Naive thymus-derived CD4-positive, alpha-beta T cell (primary cell): Measurements from ENCODE around the gene PIEZO2. TPM values are rescaled to one million over a fixed set of nuclear protein-coding genes. Genes with fewer than 3 reads are reported as not detected.

Experiments
- ATAC-seq: fragments of 150-1000 bp; cut with Tn5 transposase; 2 replicates; pipeline ENCODE4 v1.10.0; 2021; ENCODE audit warnings: mild to moderate bottlenecking, moderate library complexity
- CTCF ChIA-PET: fragments of 350-600 bp; sonication (Branson Sonifier 250); formaldehyde crosslinking; loops from one replicate; lab custom pipeline; 2021; ENCODE audit warnings: antibody characterized with exemption; lab: Charles Lee
- POLR2A ChIA-PET: fragments of 350-600 bp; sonication (Branson Sonifier 250); formaldehyde crosslinking; loops from one replicate; lab custom pipeline; 2021; ENCODE audit warnings: antibody characterized with exemption, inconsistent platforms; lab: Charles Lee
- DNase-seq, 9 donors: peaks; one replicate each; pipeline versions ENCODE4 v3.0.0 to v3.0.0-alpha.2; 2020 to 2022; ENCODE audit warnings: mixed read lengths in 1 of 9
- H3K27ac ChIP-seq: one replicate; pipeline ENCODE4 v1.7.0; 2013; ENCODE audit warnings: mild to moderate bottlenecking, low read depth, low read length, moderate library complexity
- H3K27me3 ChIP-seq, 2 donors: one replicate each; pipeline ENCODE4 v1.7.0; 2013; ENCODE audit warnings: low read length in 2 of 2, mild to moderate bottlenecking in 2 of 2, moderate library complexity in 2 of 2; ENCODE audit not compliant: control insufficient read depth in 2 of 2, insufficient read depth in 2 of 2
- H3K36me3 ChIP-seq, 3 experiments: 1 replicate in 2 of 3; 2 replicates in 1 of 3; pipeline ENCODE4 v1.7.0; 2013; ENCODE audit warnings: low read length in 3 of 3, mild to moderate bottlenecking in 3 of 3, moderate library complexity in 1 of 3; ENCODE audit not compliant: insufficient read depth in 3 of 3, control insufficient read depth in 2 of 3
- H3K4me1 ChIP-seq, 2 donors: one replicate each; pipeline ENCODE4 v1.7.0; 2013; ENCODE audit warnings: low read length in 2 of 2, mild to moderate bottlenecking in 2 of 2, moderate library complexity in 1 of 2; ENCODE audit not compliant: control insufficient read depth in 2 of 2, insufficient read depth in 2 of 2
- H3K4me3 ChIP-seq: 2 replicates; pipeline ENCODE4 v1.7.0; 2013; ENCODE audit warnings: mild to moderate bottlenecking, low read length
- H3K9me3 ChIP-seq, 3 experiments: 1 replicate in 2 of 3; 2 replicates in 1 of 3; pipeline ENCODE4 v1.7.0; 2013; ENCODE audit warnings: low read length in 3 of 3; ENCODE audit not compliant: control insufficient read depth in 2 of 3
- H3K27ac Mint-ChIP-seq, 9 donors: one replicate each; pipeline ENCODE4 v1.8.0; 2020 to 2022; ENCODE audit warnings: mixed read lengths in 9 of 9, mild to moderate bottlenecking in 8 of 9, moderate library complexity in 5 of 9, inconsistent platforms in 2 of 9
- H3K27me3 Mint-ChIP-seq, 5 donors: one replicate each; pipeline ENCODE4 v1.8.0; 2021 to 2022; ENCODE audit warnings: mixed read lengths in 5 of 5, mild to moderate bottlenecking in 1 of 5
- H3K36me3 Mint-ChIP-seq, 5 donors: one replicate each; pipeline ENCODE4 v1.8.0; 2020 to 2022; ENCODE audit warnings: mixed read lengths in 5 of 5, mild to moderate bottlenecking in 3 of 5, inconsistent platforms in 1 of 5
- H3K4me1 Mint-ChIP-seq, 7 donors: one replicate each; pipeline ENCODE4 v1.8.0; 2020 to 2022; ENCODE audit warnings: mixed read lengths in 7 of 7, mild to moderate bottlenecking in 3 of 7, inconsistent platforms in 1 of 7
- H3K4me3 Mint-ChIP-seq, 10 donors: one replicate each; pipeline ENCODE4 v1.8.0; 2020 to 2022; ENCODE audit warnings: mild to moderate bottlenecking in 10 of 10, mixed read lengths in 10 of 10, moderate library complexity in 6 of 10, inconsistent platforms in 2 of 10
- H3K9me3 Mint-ChIP-seq, 11 donors: one replicate each; pipeline ENCODE4 v1.8.0; 2020 to 2022; ENCODE audit warnings: mixed read lengths in 11 of 11, mild to moderate bottlenecking in 4 of 11, inconsistent platforms in 1 of 11, moderate library complexity in 1 of 11
- intact Hi-C, 2 donors: fragments of 100-400 bp; cut with micrococcal nuclease; formaldehyde crosslinking; loops; one replicate each; pipeline ENCODE4 v1.15.1; 2023
- polyA plus RNA-seq, 2 donors: library from polyadenylated mRNA; unstranded; fragments of 300-500 nt; fragmentation: Illumina TruSeq; gene quantifications; one replicate each; pipeline ENCODE4 v1.2.3, GENCODE V29; 2021
- total RNA-seq, 6 experiments: library from RNA in 5 of 6; stranded (reverse) in 5 of 6; gene quantifications; 1 replicate in 5 of 6; 2 replicates in 1 of 6; pipeline ENCODE4 v1.2.3 and lab custom pipeline; 2021 to 2026

PIEZO2 gene
- total and polyA plus RNA-seq, 7 experiments from 2014 or later, result not detected

DNA sequence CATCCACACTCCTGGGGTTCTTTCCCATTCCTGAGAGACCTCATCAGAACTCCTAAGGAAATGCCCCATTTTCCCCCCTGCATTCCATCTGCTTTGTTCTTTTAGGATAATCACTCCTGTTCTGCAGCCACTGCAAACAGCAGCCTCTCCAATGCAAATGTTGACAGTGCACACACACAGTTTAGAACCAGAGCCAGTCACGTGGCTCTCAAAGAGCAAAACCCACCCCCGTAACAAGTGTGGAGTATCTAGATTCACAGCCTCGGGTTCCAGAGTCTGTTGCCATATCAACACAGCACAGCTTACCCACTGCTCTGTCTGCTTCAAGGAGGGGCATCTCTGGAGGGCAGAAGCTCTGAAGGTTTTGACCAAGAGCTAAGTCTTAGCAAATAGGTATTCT is 443.6 kb downstream of the PIEZO2 start:
- POLR2A ChIA-PET, result no interaction called here
- DNase-seq (no peak), ATAC-seq (no peak)
- intact Hi-C loops, result no loop called here
- Histone ChIP-seq H3K36me3 (no peaks in the 10 kb centered on the region), H3K4me1 (no peaks in the 10 kb centered on the region), H3K27me3 (no peaks in the 10 kb centered on the region), H3K27ac (no peak overlapping the region), H3K4me3 (no peak overlapping the region), H3K9me3 (no peaks in the 10 kb centered on the region)
- Mint-ChIP-seq H3K27me3 (peaks cover 0 to 9% (median 5%) of the 10 kb centered on the region in 5 donors), H3K27ac (no peak overlapping the region), H3K36me3 (no peaks in the 10 kb centered on the region), H3K4me1 (no peaks in the 10 kb centered on the region), H3K9me3 (no peaks in the 10 kb centered on the region), H3K4me3 (no peak overlapping the region)
- CTCF ChIA-PET, result no interaction called here

DNA sequence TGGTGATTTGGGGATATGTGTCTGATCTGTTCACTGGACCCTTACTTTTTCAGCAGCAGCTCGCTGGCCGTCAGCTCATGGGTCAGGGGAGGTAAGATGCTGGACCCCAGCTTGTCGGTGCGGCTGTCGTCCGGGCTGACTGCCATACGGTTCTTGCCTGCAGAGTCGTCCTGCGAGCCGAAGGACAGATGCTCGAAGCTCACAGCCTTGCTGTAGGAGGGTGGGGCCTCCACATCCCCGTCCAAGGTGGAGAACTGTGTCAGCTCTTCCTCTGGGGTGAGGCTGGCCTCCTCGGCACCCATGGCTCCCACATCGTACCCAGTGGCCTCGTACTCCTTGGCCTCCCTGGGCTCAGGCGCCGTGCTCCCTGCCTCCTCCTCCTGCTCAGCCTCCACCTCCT is 444.1 kb downstream of the PIEZO2 start:
- POLR2A ChIA-PET, result no interaction called here
- Histone ChIP-seq H3K27me3 (no peaks in the 10 kb centered on the region), H3K36me3 (no peaks in the 10 kb centered on the region), H3K4me3 (no peak overlapping the region), H3K4me1 (no peaks in the 10 kb centered on the region), H3K9me3 (no peaks in the 10 kb centered on the region), H3K27ac (no peak overlapping the region)
- DNase-seq (no peak), ATAC-seq (no peak)
- no peak overlapping the region for H3K4me3 Mint-ChIP-seq
- no peaks in the 10 kb centered on the region for H3K36me3 Mint-ChIP-seq
- intact Hi-C loops, result no loop called here
- H3K27me3 Mint-ChIP-seq, result peaks cover 0 to 9% (median 5%) of the 10 kb centered on the region in 5 donors
- H3K9me3 Mint-ChIP-seq, result no peaks in the 10 kb centered on the region
- H3K4me1 Mint-ChIP-seq, result no peaks in the 10 kb centered on the region
- CTCF ChIA-PET, result no interaction called here
- no peak overlapping the region for H3K27ac Mint-ChIP-seq

DNA sequence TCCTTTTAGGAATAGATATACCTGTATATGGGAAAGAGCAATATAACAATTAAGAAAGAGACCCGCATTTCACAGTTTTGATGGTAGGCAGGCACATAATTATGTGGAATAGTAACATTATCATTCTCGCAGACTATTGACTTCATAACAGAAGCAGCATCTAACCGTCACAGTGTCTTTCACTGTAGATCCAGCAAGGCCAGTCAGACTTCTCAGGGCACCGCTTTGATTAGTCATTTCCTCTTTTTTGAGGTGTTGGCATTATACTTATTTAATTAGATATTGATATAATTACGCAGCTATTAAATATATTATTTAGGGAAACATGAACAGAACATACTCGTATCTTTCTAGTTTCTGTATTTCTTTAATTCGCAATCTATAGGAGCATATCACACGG is 447.2 kb downstream of the PIEZO2 start:
- ChIA-PET POLR2A (no interaction called here), CTCF (no interaction called here)
- H3K36me3 Mint-ChIP-seq, result no peaks in the 10 kb centered on the region
- Histone ChIP-seq H3K4me3 (no peak overlapping the region), H3K9me3 (no peaks in the 10 kb centered on the region), H3K27me3 (no peaks in the 10 kb centered on the region), H3K27ac (no peak overlapping the region), H3K36me3 (no peaks in the 10 kb centered on the region), H3K4me1 (no peaks in the 10 kb centered on the region)
- no peak for DNase-seq
- no peak overlapping the region for H3K27ac Mint-ChIP-seq
- no peak overlapping the region for H3K4me3 Mint-ChIP-seq
- peaks cover 0 to 9% (median 5%) of the 10 kb centered on the region in 5 donors for H3K27me3 Mint-ChIP-seq
- H3K4me1 Mint-ChIP-seq, result no peaks in the 10 kb centered on the region
- no peak for ATAC-seq
- no peaks in the 10 kb centered on the region for H3K9me3 Mint-ChIP-seq
- intact Hi-C loops, result no loop called here

DNA sequence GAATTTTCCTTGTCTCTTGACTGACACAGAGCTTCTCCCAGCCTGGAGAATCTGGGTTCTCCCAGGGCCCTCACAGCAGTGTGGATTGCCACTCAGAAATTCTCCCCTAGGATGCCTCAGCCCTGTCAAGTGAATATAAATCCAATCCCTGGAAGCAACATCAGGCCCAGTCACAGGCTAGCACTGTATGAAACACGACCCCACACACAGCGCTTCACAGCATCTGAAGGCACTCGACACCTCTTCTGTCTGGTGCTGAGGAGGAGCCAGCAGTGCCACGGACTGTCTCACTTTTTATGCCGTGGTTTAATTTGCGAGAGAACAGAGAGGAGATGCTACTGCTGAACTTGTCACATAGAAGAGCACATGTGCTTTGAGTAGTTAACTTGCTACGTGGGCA is 459.0 kb downstream of the PIEZO2 start:
- Histone ChIP-seq H3K9me3 (no peaks in the 10 kb centered on the region), H3K27me3 (no peaks in the 10 kb centered on the region), H3K36me3 (no peaks in the 10 kb centered on the region), H3K4me1 (no peaks in the 10 kb centered on the region), H3K4me3 (no peak overlapping the region), H3K27ac (no peak overlapping the region)
- H3K36me3 Mint-ChIP-seq, result no peaks in the 10 kb centered on the region
- no peaks in the 10 kb centered on the region for H3K4me1 Mint-ChIP-seq
- intact Hi-C loops, result no loop called here
- ChIA-PET CTCF (no interaction called here), POLR2A (no interaction called here)
- no peak for ATAC-seq
- H3K27me3 Mint-ChIP-seq, result peaks cover 0 to 11% (median 5%) of the 10 kb centered on the region in 5 donors
- no peak for DNase-seq
- H3K9me3 Mint-ChIP-seq, result peaks cover 0 to 7% (median 0%) of the 10 kb centered on the region in 11 donors
- no peak overlapping the region for H3K27ac Mint-ChIP-seq
- no peak overlapping the region for H3K4me3 Mint-ChIP-seq

DNA sequence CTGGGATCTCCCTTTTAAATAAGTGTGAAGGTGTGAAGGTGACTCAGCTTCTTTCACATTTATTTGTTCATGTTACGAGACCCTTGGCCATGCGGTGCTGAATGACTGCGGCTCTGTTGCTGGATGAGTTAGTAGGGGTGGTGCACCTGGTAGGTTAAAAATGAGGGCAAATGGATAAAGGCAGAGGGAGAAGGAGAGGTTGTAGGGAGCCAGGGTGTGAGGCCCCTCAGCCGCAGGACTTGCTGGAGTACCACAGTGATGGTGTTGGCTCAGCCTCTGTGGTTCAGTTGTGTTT is 459.4 kb downstream of the PIEZO2 start:
- POLR2A ChIA-PET, result no interaction called here
- H3K4me3 ChIP-seq, result no peak overlapping the region
- Mint-ChIP-seq H3K36me3 (no peaks in the 10 kb centered on the region), H3K27me3 (peaks cover under 1 to 9% (median 5%) of the 10 kb centered on the region in 5 donors), H3K4me3 (no peak overlapping the region), H3K4me1 (no peaks in the 10 kb centered on the region), H3K9me3 (peaks cover 0 to 7% (median 0%) of the 10 kb centered on the region in 11 donors), H3K27ac (no peak overlapping the region)
- no peaks in the 10 kb centered on the region for H3K9me3 ChIP-seq
- DNase-seq (no peak), ATAC-seq (no peak)
- CTCF ChIA-PET, result no interaction called here
- no peaks in the 10 kb centered on the region for H3K27me3 ChIP-seq
- intact Hi-C loops, result no loop called here
- H3K4me1 ChIP-seq, result no peaks in the 10 kb centered on the region
- no peaks in the 10 kb centered on the region for H3K36me3 ChIP-seq
- H3K27ac ChIP-seq, result no peak overlapping the region

DNA sequence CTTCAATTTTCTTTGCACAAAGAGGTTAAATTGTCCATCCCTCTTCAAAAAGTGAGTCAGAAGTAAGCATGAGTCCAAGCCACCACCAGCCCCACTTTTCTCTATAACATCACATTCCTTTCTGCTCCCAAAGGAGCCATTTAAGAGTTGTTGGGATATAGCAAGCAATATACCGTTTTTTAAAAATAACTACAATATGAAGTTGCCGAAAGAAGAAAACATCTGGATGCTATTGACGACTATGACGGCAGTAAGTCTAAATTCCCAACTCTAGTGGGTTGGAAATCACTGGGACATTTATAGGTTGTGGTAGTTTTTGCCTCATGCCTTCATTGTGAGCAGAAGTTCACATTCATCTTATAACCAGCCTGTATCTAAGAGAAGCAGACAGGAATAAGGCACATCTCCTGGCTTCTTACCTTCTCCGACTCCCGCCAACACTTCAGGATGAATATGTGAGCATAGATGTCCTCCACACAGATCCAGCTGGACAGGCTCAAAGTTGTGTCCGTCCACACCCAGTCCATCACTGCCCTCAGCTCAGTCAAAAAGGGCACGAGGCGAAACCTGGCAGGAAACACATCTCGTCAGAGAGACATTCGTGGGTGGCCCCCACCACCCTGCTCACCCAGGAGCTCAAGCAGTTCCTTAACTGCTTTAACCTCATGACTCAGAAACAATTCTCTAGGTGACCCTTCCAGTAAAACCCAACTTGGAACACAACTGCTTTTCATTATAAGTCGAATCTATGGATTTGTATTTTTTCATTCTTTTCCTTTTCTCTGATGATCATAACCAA is 459.9 kb downstream of the PIEZO2 start:
- Mint-ChIP-seq H3K36me3 (no peaks in the 10 kb centered on the region), H3K4me3 (no peak overlapping the region), H3K27ac (no peak overlapping the region), H3K4me1 (no peaks in the 10 kb centered on the region), H3K27me3 (peaks cover 4 to 7% (median 5%) of the 10 kb centered on the region in 5 donors), H3K9me3 (peaks cover 0 to 7% (median 0%) of the 10 kb centered on the region in 11 donors)
- Histone ChIP-seq H3K4me3 (no peak overlapping the region), H3K27ac (no peak overlapping the region), H3K4me1 (no peaks in the 10 kb centered on the region), H3K36me3 (no peaks in the 10 kb centered on the region), H3K9me3 (no peaks in the 10 kb centered on the region), H3K27me3 (no peaks in the 10 kb centered on the region)
- ChIA-PET POLR2A (no interaction called here), CTCF (no interaction called here)
- intact Hi-C loops, result no loop called here
- no peak for DNase-seq
- no peak for ATAC-seq

DNA sequence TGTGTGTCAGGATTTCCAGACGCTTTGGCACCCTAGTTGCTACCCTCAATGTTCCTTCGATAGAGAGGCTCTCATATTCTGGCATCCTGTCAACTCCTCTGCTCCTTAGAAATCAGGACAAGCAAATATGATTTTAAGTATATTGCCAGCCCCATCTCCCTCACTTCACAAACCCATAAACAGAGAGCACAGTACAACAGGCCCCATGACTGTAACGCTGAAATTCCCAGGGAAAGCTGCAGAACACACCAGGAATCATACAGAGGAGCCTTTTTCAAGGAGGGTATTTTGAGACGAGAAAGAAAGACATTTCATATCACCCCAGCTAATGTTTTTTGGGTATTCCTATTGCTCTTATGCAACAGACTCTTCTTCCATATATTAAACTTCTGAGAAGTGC is 460.6 kb downstream of the PIEZO2 start:
- intact Hi-C loops, result no loop called here
- CTCF ChIA-PET, result no interaction called here
- Histone ChIP-seq H3K27me3 (no peaks in the 10 kb centered on the region), H3K4me3 (no peak overlapping the region), H3K9me3 (no peaks in the 10 kb centered on the region), H3K27ac (no peak overlapping the region), H3K4me1 (no peaks in the 10 kb centered on the region), H3K36me3 (no peaks in the 10 kb centered on the region)
- peaks cover 0 to 7% (median 0%) of the 10 kb centered on the region in 11 donors for H3K9me3 Mint-ChIP-seq
- POLR2A ChIA-PET, result no interaction called here
- no peak for DNase-seq
- no peak overlapping the region for H3K4me3 Mint-ChIP-seq
- H3K4me1 Mint-ChIP-seq, result no peaks in the 10 kb centered on the region
- peaks cover 4 to 7% (median 5%) of the 10 kb centered on the region in 5 donors for H3K27me3 Mint-ChIP-seq
- no peak for ATAC-seq
- no peak overlapping the region for H3K27ac Mint-ChIP-seq
- no peaks in the 10 kb centered on the region for H3K36me3 Mint-ChIP-seq
